ENCODE data around the gene CCL19.

- TF ChIP-seq TAF1 (IDR thresholded peaks at IDR 0.05; ENCODE audit: low read depth, low read length): no peak
- no peak for TF ChIP-seq POLR2AphosphoS5 (IDR thresholded peaks at IDR 0.05; ENCODE audit: low read depth, low read length)
- TF ChIP-seq POLR2A (IDR thresholded peaks at IDR 0.05; ENCODE audit: low read depth, low read length): no peak
- no peak for TF ChIP-seq PAX5 (IDR thresholded peaks at IDR 0.05; ENCODE audit: insufficient read depth, low read length, severe bottlenecking)
- TF ChIP-seq SPI1 (IDR thresholded peaks at IDR 0.05; ENCODE audit: low read depth, low read length): no peak
These were observed 850 bp upstream of the CCL19 start for GRCh38 chr9:34691936-34692315.

Measured in GM12891 (cell line).